ENCODE data around the gene BAIAP2. TPM values are rescaled to one million over a fixed set of nuclear protein-coding genes. Genes with fewer than 3 reads are reported as not detected.
A peak's percentile ranks its signal among the peaks of the same experiment; 100 is the strongest.

BAIAP2 gene
- total RNA-seq, 1 donor from 2014 or later: 6.8 TPM

DNA sequence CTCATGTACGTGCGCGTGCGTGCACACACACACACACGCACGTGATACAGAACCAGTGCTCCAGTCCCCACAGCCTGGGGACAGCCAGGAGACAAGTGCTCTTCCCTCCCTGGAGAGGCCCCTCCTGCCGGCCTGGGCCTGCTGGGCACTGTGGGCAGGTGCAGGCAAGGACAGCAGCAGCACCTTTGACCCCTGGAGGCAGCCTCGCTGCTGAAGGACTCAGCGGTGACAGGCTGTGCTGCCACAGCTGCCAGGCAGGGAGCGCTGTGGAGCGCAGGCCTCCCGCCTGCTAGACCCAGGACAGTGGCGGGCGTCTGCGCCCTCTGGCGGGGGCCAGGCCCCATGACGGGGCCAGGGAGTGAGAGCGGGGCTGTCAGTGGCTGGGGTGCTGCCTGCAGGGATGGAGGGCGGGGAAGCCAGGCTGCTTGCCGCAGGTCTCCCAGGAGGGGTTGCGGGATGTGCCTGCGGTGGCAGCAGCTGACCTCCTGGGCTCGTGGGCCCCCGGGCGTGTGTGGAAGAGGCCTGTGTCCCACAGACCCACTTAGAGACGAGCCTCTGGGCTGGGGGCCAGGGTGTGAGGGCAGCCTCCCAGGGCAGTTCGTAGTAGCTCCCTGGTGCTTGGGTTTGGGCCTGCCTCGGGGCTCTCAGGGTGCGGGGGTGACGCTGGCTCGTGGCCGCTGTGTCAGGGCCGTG, 66.8 kb downstream of the BAIAP2 start:
- Mint-ChIP-seq H3K27ac (no peak overlapping the region), H3K36me3 (ENCODE audit: low read depth) (no peaks in the 10 kb centered on the region), H3K27me3 (peaks cover 10% of the 10 kb centered on the region), H3K4me1 (peaks cover 3% of the 10 kb centered on the region), H3K9me3 (no peaks in the 10 kb centered on the region), H3K4me3 (no peak overlapping the region)
- intact Hi-C loops (cut with micrococcal nuclease): loop anchor here (1.0 to 2.0 kb wide), 3 partner anchors 77 to 435 kb away; no protein-coding TSS in a partner anchor
- CTCF ChIA-PET: interaction anchor here (0.6 to 2.0 kb wide), 10 partner anchors 10 to 709 kb away, joined by 3 to 12 read pairs (median 5); no protein-coding TSS in a partner anchor
- TF ChIP-seq, protein P1, sequence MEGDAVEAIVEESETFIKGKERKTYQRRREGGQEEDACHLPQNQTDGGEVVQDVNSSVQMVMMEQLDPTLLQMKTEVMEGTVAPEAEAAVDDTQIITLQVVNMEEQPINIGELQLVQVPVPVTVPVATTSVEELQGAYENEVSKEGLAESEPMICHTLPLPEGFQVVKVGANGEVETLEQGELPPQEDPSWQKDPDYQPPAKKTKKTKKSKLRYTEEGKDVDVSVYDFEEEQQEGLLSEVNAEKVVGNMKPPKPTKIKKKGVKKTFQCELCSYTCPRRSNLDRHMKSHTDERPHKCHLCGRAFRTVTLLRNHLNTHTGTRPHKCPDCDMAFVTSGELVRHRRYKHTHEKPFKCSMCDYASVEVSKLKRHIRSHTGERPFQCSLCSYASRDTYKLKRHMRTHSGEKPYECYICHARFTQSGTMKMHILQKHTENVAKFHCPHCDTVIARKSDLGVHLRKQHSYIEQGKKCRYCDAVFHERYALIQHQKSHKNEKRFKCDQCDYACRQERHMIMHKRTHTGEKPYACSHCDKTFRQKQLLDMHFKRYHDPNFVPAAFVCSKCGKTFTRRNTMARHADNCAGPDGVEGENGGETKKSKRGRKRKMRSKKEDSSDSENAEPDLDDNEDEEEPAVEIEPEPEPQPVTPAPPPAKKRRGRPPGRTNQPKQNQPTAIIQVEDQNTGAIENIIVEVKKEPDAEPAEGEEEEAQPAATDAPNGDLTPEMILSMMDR (IDR thresholded peaks at IDR 0.05): peak; percentile 91
- ATAC-seq (ENCODE audit: low read depth): peak; percentile 100
- POLR2A ChIA-PET: no interaction called here
- DNase-seq: peak; percentile 84

DNA sequence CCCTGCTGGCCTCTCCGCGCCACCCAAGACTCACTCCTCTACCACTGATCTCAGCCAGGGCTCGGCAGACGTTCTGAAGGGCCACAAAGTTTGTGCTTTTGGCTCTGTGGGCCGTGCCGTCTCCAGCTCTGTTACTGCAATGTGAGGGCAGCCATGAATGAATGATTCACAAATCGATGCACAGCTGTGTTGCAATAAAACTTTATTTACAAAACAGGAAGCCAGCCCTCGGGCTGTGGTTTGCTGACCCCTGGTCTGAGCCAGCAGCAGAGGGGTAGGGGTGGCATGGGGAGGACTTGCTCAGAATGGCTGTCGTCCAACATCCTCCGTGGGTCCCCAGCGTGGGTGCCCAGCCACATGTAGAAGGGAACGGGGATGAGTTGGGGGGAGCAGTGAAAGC, 67.4 kb downstream of the BAIAP2 start:
- Mint-ChIP-seq H3K36me3 (ENCODE audit: low read depth) (no peaks in the 10 kb centered on the region), H3K9me3 (no peaks in the 10 kb centered on the region), H3K27me3 (peaks cover 10% of the 10 kb centered on the region), H3K27ac (no peak overlapping the region), H3K4me3 (no peak overlapping the region), H3K4me1 (peaks cover 3% of the 10 kb centered on the region)
- DNase-seq: no peak
- POLR2A ChIA-PET: no interaction called here
- ATAC-seq (ENCODE audit: low read depth): no peak
- TF ChIP-seq, protein P1 (IDR thresholded peaks at IDR 0.05): no peak
- intact Hi-C loops (cut with micrococcal nuclease): no loop called here
- CTCF ChIA-PET: interaction anchor here (0.7 to 2.0 kb wide), 6 partner anchors 11 to 709 kb away, joined by 3 to 12 read pairs (median 7); no protein-coding TSS in a partner anchor

DNA sequence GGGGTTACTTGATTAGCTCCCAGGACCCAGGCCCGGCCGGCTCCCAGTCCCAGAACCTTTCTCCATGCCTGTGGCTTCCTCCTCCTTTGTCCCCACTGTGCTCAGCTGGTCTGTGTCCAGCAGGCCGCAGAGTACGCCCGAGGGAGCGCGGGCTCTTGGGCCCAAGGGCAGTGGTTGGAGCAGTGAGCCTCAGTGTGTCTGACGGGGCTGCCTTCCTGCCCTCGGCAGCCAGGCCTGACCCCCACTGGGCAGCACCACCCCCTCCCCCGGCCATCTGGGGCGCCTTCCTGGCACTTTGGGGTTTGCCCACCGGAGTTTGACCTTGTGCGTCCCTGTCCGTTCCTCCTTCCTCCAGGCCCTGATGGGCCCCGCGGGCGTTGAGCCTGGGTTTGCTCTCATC, 67.9 kb downstream of the BAIAP2 start:
- H3K4me3 Mint-ChIP-seq: no peak overlapping the region
- POLR2A ChIA-PET: no interaction called here
- H3K27ac Mint-ChIP-seq: no peak overlapping the region
- TF ChIP-seq, protein P1 (IDR thresholded peaks at IDR 0.05): no peak
- H3K36me3 Mint-ChIP-seq (ENCODE audit: low read depth): no peaks in the 10 kb centered on the region
- CTCF ChIA-PET: interaction anchor here (1.6 to 2.0 kb wide), 4 partner anchors 79 to 676 kb away, joined by 6 to 12 read pairs (median 9); no protein-coding TSS in a partner anchor
- DNase-seq: no peak
- no peaks in the 10 kb centered on the region for H3K9me3 Mint-ChIP-seq
- ATAC-seq (ENCODE audit: low read depth): no peak
- intact Hi-C loops (cut with micrococcal nuclease): no loop called here
- H3K27me3 Mint-ChIP-seq: peaks cover 10% of the 10 kb centered on the region
- peaks cover 3% of the 10 kb centered on the region for H3K4me1 Mint-ChIP-seq

DNA sequence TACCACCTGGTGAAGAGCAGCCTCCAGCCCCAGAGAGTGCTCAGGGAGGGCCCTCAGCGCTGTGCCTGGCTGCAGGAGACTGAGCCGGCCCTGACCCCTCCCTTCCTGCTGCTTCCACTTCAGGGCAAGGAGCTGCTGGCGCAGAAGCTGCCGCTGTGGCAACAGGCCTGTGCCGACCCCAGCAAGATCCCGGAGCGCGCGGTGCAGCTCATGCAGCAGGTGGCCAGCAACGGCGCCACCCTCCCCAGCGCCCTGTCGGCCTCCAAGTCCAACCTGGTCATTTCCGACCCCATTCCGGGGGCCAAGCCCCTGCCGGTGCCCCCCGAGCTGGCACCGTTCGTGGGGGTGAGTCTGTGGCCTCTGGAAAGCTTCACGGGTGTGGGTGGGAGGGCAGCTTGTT, 68.4 kb downstream of the BAIAP2 start:
- intact Hi-C loops (cut with micrococcal nuclease): no loop called here
- no peaks in the 10 kb centered on the region for H3K36me3 Mint-ChIP-seq (ENCODE audit: low read depth)
- POLR2A ChIA-PET: no interaction called here

DNA sequence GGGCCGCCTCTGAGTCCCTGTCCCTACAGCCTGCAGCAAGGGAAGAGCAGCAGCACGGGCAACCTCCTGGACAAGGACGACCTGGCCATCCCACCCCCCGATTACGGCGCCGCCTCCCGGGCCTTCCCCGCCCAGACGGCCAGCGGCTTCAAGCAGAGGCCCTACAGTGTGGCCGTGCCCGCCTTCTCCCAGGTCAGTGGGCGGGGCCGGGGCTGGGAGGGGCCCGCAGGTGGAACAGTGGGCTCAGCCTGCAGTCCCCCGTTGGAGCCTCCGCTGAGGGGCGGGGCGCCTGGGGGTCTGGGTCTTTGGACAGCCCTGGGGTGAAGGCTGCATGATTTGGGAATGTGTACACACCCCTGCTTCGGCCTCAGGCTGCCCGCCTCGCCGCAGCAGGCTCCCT, 71.8 kb downstream of the BAIAP2 start:
- H3K27ac Mint-ChIP-seq: no peak overlapping the region
- DNase-seq: no peak
- peaks cover 2% of the 10 kb centered on the region for H3K4me1 Mint-ChIP-seq
- ATAC-seq (ENCODE audit: low read depth): no peak
- TF ChIP-seq, protein P1 (IDR thresholded peaks at IDR 0.05): no peak
- no peaks in the 10 kb centered on the region for H3K36me3 Mint-ChIP-seq (ENCODE audit: low read depth)
- H3K27me3 Mint-ChIP-seq: no peaks in the 10 kb centered on the region
- H3K4me3 Mint-ChIP-seq: no peak overlapping the region
- intact Hi-C loops (cut with micrococcal nuclease): no loop called here
- ChIA-PET POLR2A (no interaction called here), CTCF (no interaction called here)
- no peaks in the 10 kb centered on the region for H3K9me3 Mint-ChIP-seq

More for the DNA sequence above, 68.4 kb downstream of the BAIAP2 start:
- H3K4me3 Mint-ChIP-seq: no peak overlapping the region
- H3K4me1 Mint-ChIP-seq: peaks cover 3% of the 10 kb centered on the region
- peaks cover 9% of the 10 kb centered on the region for H3K27me3 Mint-ChIP-seq
- ATAC-seq (ENCODE audit: low read depth) (no peak), DNase-seq (no peak)
- TF ChIP-seq, protein P1 (IDR thresholded peaks at IDR 0.05): no peak
- CTCF ChIA-PET: interaction anchor here (0.7 to 2.0 kb wide), 2 partner anchors 114 to 116 kb away, joined by 3 to 6 read pairs; no protein-coding TSS in a partner anchor
- H3K9me3 Mint-ChIP-seq: no peaks in the 10 kb centered on the region
- no peak overlapping the region for H3K27ac Mint-ChIP-seq

All from activated B cell treated with CpG ODN at 0.5 μM for 24 hours (primary cell).